Glutamatergic neuron (in vitro differentiated cells): ENCODE results near the gene MDFIC. TPM values are rescaled to one million over a fixed set of nuclear protein-coding genes. Genes with fewer than 3 reads are reported as not detected.

ENCODE experiments used
- DNase-seq: peaks from one replicate; pipeline ENCODE4 v3.0.0; 2022
- H3K27ac Mint-ChIP-seq: one replicate; pipeline ENCODE4 v1.8.0; 2020; ENCODE audit warnings: mild to moderate bottlenecking, mixed read lengths, inconsistent platforms; ENCODE audit not compliant: unreplicated experiment
- H3K27me3 Mint-ChIP-seq: one replicate; pipeline ENCODE4 v1.8.0; 2020; ENCODE audit warnings: mild to moderate bottlenecking, moderate library complexity, mixed read lengths, inconsistent platforms; ENCODE audit not compliant: unreplicated experiment
- H3K36me3 Mint-ChIP-seq: one replicate; pipeline ENCODE4 v1.8.0; 2020; ENCODE audit warnings: mild to moderate bottlenecking, mixed read lengths, inconsistent platforms; ENCODE audit not compliant: unreplicated experiment
- H3K4me1 Mint-ChIP-seq: one replicate; pipeline ENCODE4 v1.8.0; 2020; ENCODE audit warnings: mild to moderate bottlenecking, low read depth, mixed read lengths, inconsistent platforms; ENCODE audit not compliant: unreplicated experiment
- H3K4me3 Mint-ChIP-seq: one replicate; pipeline ENCODE4 v1.8.0; 2020; ENCODE audit warnings: mild to moderate bottlenecking, mixed read lengths, inconsistent platforms; ENCODE audit not compliant: unreplicated experiment
- H3K9me3 Mint-ChIP-seq: one replicate; pipeline ENCODE4 v1.8.0; 2020; ENCODE audit warnings: mild to moderate bottlenecking, moderate library complexity, mixed read lengths, inconsistent platforms; ENCODE audit not compliant: unreplicated experiment
- CTCF ChIP-seq: fragments of 200-600 bp; sonication (generic); IDR thresholded peaks from one replicate; pipeline ENCODE4 v1.5.0; 2021; ENCODE audit not compliant: partially characterized antibody, unreplicated experiment
- total RNA-seq: library from RNA; stranded (reverse); fragmentation: NEBNext Ultra II Directional; extraction: Animal tissue kit (Norgen Biotek cat#: 25700); gene quantifications from one replicate; pipeline ENCODE4 v1.2.1, GENCODE V29; 2021; ENCODE audit not compliant: unreplicated experiment

Gene MDFIC
- total RNA-seq, 1 donor from 2014 or later, result 0.10 TPM

- Mint-ChIP-seq H3K27me3 (no peaks in the 10 kb centered on the region), H3K4me1 (no peaks in the 10 kb centered on the region), H3K36me3 (no peaks in the 10 kb centered on the region), H3K9me3 (no peaks in the 10 kb centered on the region), H3K27ac (no peak overlapping the region), H3K4me3 (no peak overlapping the region)
- no peak for DNase-seq
- TF ChIP-seq CTCF, result no peak
Measured at GRCh38 chr7:114957444-114957843, 35.5 kb downstream of the MDFIC start.

GRCh38 chr7:114959931-114960330 is 38.0 kb downstream of the MDFIC start:
- Mint-ChIP-seq H3K4me1 (no peaks in the 10 kb centered on the region), H3K4me3 (no peak overlapping the region), H3K27me3 (no peaks in the 10 kb centered on the region), H3K36me3 (no peaks in the 10 kb centered on the region), H3K27ac (no peak overlapping the region), H3K9me3 (peaks cover 1% of the 10 kb centered on the region)
- DNase-seq, result no peak
- no peak for TF ChIP-seq CTCF

- Mint-ChIP-seq H3K4me1 (no peaks in the 10 kb centered on the region), H3K27me3 (no peaks in the 10 kb centered on the region), H3K36me3 (no peaks in the 10 kb centered on the region), H3K4me3 (no peak overlapping the region), H3K27ac (no peak overlapping the region), H3K9me3 (peaks cover 1% of the 10 kb centered on the region)
- DNase-seq, result no peak
- TF ChIP-seq CTCF, result no peak
Measured at GRCh38 chr7:114962441-114962840, 40.5 kb downstream of the MDFIC start.

- H3K27me3 Mint-ChIP-seq, result no peaks in the 10 kb centered on the region
- H3K4me3 Mint-ChIP-seq, result no peak overlapping the region
- no peaks in the 10 kb centered on the region for H3K4me1 Mint-ChIP-seq
- H3K9me3 Mint-ChIP-seq, result peaks cover 1% of the 10 kb centered on the region
- TF ChIP-seq CTCF, result no peak
- H3K27ac Mint-ChIP-seq, result no peak overlapping the region
- no peak for DNase-seq
- H3K36me3 Mint-ChIP-seq, result no peaks in the 10 kb centered on the region
Measured at GRCh38 chr7:114966156-114966555, 44.3 kb downstream of the MDFIC start.

- no peak overlapping the region for H3K27ac Mint-ChIP-seq
- no peak overlapping the region for H3K4me3 Mint-ChIP-seq
- no peaks in the 10 kb centered on the region for H3K4me1 Mint-ChIP-seq
- no peak for TF ChIP-seq CTCF
- no peaks in the 10 kb centered on the region for H3K36me3 Mint-ChIP-seq
- no peaks in the 10 kb centered on the region for H3K27me3 Mint-ChIP-seq
- DNase-seq, result no peak
- peaks cover 1% of the 10 kb centered on the region for H3K9me3 Mint-ChIP-seq
Measured at GRCh38 chr7:114969096-114969495, 47.2 kb downstream of the MDFIC start.
